Endothelial cell of umbilical vein (primary cell): ENCODE results near the gene MFSD1. TPM values are rescaled to one million over a fixed set of nuclear protein-coding genes. Genes with fewer than 3 reads are reported as not detected.

Source experiments
- BruUV-seq: library from RNA; stranded (reverse); fragments of 400-500 nt; replicated peaks from 2 replicates; lab custom pipeline; 2021; lab: Mats Ljungman, UMichigan
- CTCF ChIA-PET: fragments of 300-600, 350-600 bp; sonication (Branson Sonifier 250); formaldehyde crosslinking; loops from one replicate; lab custom pipeline; 2021; ENCODE audit warnings: antibody characterized with exemption, inconsistent platforms; lab: Charles Lee
- POLR2A ChIA-PET: fragments of 300-600, 350-600 bp; sonication (Branson Sonifier 250); formaldehyde crosslinking; loops from one replicate; lab custom pipeline; 2021; ENCODE audit warnings: antibody characterized with exemption, inconsistent platforms; lab: Charles Lee
- DNase-seq: peaks from one replicate; pipeline ENCODE4 v3.0.0-alpha.2; 2011; ENCODE audit warnings: low read depth, low spot score
- FAIRE-seq: peaks from 2 replicates; lab custom pipeline; 2011; peaks lifted over from hg19 to GRCh38; lab: Jason Lieb, UNC
- H2AFZ ChIP-seq: 2 replicates; pipeline ENCODE4 v1.6.0; 2012; ENCODE audit warnings: low read depth, low read length, control low read depth, inconsistent platforms
- H3K27ac ChIP-seq: 2 replicates; pipeline ENCODE4 v1.5.1; 2011; ENCODE audit warnings: low read depth, mild to moderate bottlenecking, control low read depth, low read length, moderate library complexity; ENCODE audit not compliant: insufficient read depth
- H3K27me3 ChIP-seq, 2 experiments: 2 replicates each; pipeline versions ENCODE4 v1.6.0 to v1.6.1; 2011; ENCODE audit warnings: low read length in 2 of 2, mixed read lengths in 1 of 2; ENCODE audit not compliant: control insufficient read depth in 2 of 2, insufficient read depth in 2 of 2
- H3K36me3 ChIP-seq, 2 experiments: 2 replicates in 1 of 2; 3 replicates in 1 of 2; pipeline ENCODE4 v1.5.1; 2011; ENCODE audit warnings: low read length in 2 of 2, mild to moderate bottlenecking in 1 of 2, moderate library complexity in 1 of 2; ENCODE audit not compliant: control insufficient read depth in 2 of 2, insufficient read depth in 2 of 2; ENCODE audit errors: extremely low read depth in 1 of 2
- H3K4me1 ChIP-seq: 3 replicates; pipeline ENCODE4 v1.5.1; 2011; ENCODE audit warnings: mild to moderate bottlenecking, low read length; ENCODE audit not compliant: control insufficient read depth, insufficient read depth; ENCODE audit errors: extremely low read depth
- H3K4me2 ChIP-seq: 2 replicates; pipeline ENCODE4 v1.6.1; 2011; ENCODE audit warnings: low read length, control low read depth, mixed read lengths; ENCODE audit not compliant: insufficient read depth
- H3K4me3 ChIP-seq, 3 experiments: fragments of 200-600 bp in 1 of 3; sonication (generic), shearing (Covaris generic) in 1 of 3; replicated peaks in 1 of 3; 2 replicates each; pipeline ENCODE4 v1.5.1; 2011 to 2016; ENCODE audit warnings: control low read depth in 3 of 3, low read length in 3 of 3, mild to moderate bottlenecking in 2 of 3, inconsistent platforms in 1 of 3, low read depth in 1 of 3, moderate library complexity in 1 of 3; ENCODE audit not compliant: insufficient read depth in 1 of 3
- H3K79me2 ChIP-seq: 2 replicates; pipeline ENCODE4 v1.6.0; 2012; ENCODE audit warnings: low read length, inconsistent platforms; ENCODE audit not compliant: control insufficient read depth, insufficient read depth
- H3K9ac ChIP-seq: replicated peaks from 2 replicates; pipeline ENCODE3; 2011; ENCODE audit warnings: low read length, control low read depth; ENCODE audit not compliant: insufficient read depth; ENCODE audit errors: extremely low read depth
- H3K9me1 ChIP-seq: replicated peaks from 3 replicates; pipeline ENCODE4 v1.6.0; 2011; ENCODE audit warnings: mild to moderate bottlenecking, low read length; ENCODE audit not compliant: control insufficient read depth, insufficient read depth; ENCODE audit errors: extremely low read depth
- H3K9me3 ChIP-seq: replicated peaks from 2 replicates; pipeline ENCODE4 v1.5.1; 2012; ENCODE audit warnings: low read length, inconsistent platforms; ENCODE audit not compliant: control insufficient read depth, insufficient read depth
- H4K20me1 ChIP-seq: replicated peaks from 2 replicates; pipeline ENCODE3; 2011; ENCODE audit warnings: mild to moderate bottlenecking, low read length; ENCODE audit not compliant: control insufficient read depth, insufficient read depth; ENCODE audit errors: extremely low read depth
- CTCF ChIP-seq, 2 donors: IDR thresholded peaks; 1 replicate in 1 of 2; 2 replicates in 1 of 2; pipeline ENCODE4 v1.5.1; 2011; ENCODE audit warnings: low read length in 2 of 2, mild to moderate bottlenecking in 2 of 2, moderate library complexity in 2 of 2, control low read depth in 1 of 2, inconsistent platforms in 1 of 2, low read depth in 1 of 2; ENCODE audit not compliant: insufficient read depth in 1 of 2; ENCODE audit errors: extremely low read depth in 1 of 2
- EZH2 ChIP-seq: IDR thresholded peaks from 2 replicates; pipeline ENCODE4 v1.6.1; 2012; ENCODE audit warnings: borderline replicate concordance, low read depth, mild to moderate bottlenecking, moderate library complexity, low read length, inconsistent platforms; ENCODE audit not compliant: severe bottlenecking
- FOS ChIP-seq: IDR thresholded peaks from 2 replicates; pipeline ENCODE4 v1.6.1; 2011; ENCODE audit warnings: mild to moderate bottlenecking, low read length, moderate library complexity, borderline replicate concordance; ENCODE audit not compliant: insufficient read depth
- GATA2 ChIP-seq: IDR thresholded peaks from 2 replicates; pipeline ENCODE4 v1.7.0; 2011; ENCODE audit warnings: low read depth, mild to moderate bottlenecking, moderate library complexity, mixed read lengths, low read length; ENCODE audit not compliant: insufficient read length, insufficient read depth
- JUN ChIP-seq: IDR thresholded peaks from 2 replicates; pipeline ENCODE4 v1.6.1; 2011; ENCODE audit warnings: borderline replicate concordance, low read depth; ENCODE audit not compliant: insufficient read length, insufficient read depth
- MAX ChIP-seq: IDR thresholded peaks from 2 replicates; pipeline ENCODE4 v1.6.1; 2011; ENCODE audit not compliant: insufficient read depth, insufficient read length
- MYC ChIP-seq: IDR thresholded peaks from one replicate; pipeline ENCODE4 v1.6.1; 2011; ENCODE audit warnings: mild to moderate bottlenecking, low read depth, low read length
- POLR2A ChIP-seq: IDR thresholded peaks from 2 replicates; pipeline ENCODE4 v1.6.1; 2012; ENCODE audit warnings: low read depth, mild to moderate bottlenecking, control low read depth, low read length
- POLR2AphosphoS5 ChIP-seq: IDR thresholded peaks from 2 replicates; pipeline ENCODE4 v1.6.1; 2012; ENCODE audit warnings: low read depth, mild to moderate bottlenecking, control low read depth, low read length, moderate library complexity; ENCODE audit not compliant: insufficient read depth
- dilution Hi-C: fragments of 300-500 bp; cut with MboI; formaldehyde crosslinking; loops from one replicate; pipeline ENCODE4 v1.15.0; 2019; ENCODE audit warnings: low sequenced_read_pairs; ENCODE audit not compliant: extremely low pct_ligation_motif_present
- intact Hi-C: fragments of 100-400 bp; cut with micrococcal nuclease; formaldehyde crosslinking; loops from one replicate; pipeline ENCODE4 v1.10.0; 2022
- polyA plus RNA-seq, 4 experiments: library from polyadenylated mRNA; depleted of rRNA in 3 of 4; stranded (reverse) in 3 of 4; unstranded in 1 of 4; fragments of >200 nt; gene quantifications; 2 replicates each; pipeline versions ENCODE4 v1.2.1 to v1.2.3, GENCODE V29; 2011 to 2012; ENCODE audit warnings: missing spikeins in 1 of 4
- total RNA-seq: library from RNA; stranded (reverse); gene quantifications from 2 replicates; pipeline ENCODE4 v1.2.3, GENCODE V29; 2021

MFSD1 gene
- total and polyA plus RNA-seq, 2 donors (not counting 3 experiments of a cell fraction or from before 2014, with no cell fraction given): 38.2 to 65.1 TPM

- no peak overlapping the region for H3K27ac ChIP-seq
- peaks cover 3% of the 10 kb centered on the region for H3K9me1 ChIP-seq
- dilution Hi-C loops (no loop called here), intact Hi-C loops (no loop called here)
- peaks cover 7 to 8% of the 10 kb centered on the region in 2 experiments for H3K36me3 ChIP-seq
- no peaks in the 10 kb centered on the region for H4K20me1 ChIP-seq
- TF ChIP-seq JUN: no peak
- no peak for TF ChIP-seq GATA2
- TF ChIP-seq MYC: no peak
- no peak for TF ChIP-seq CTCF (IDR thresholded peaks at IDR 0.05; ENCODE audit: extremely low read depth in 1 of 2, insufficient read depth in 1 of 2, low read depth in 1 of 2, low read length in 2 of 2)
- TF ChIP-seq FOS: no peak
- TF ChIP-seq POLR2AphosphoS5: no peak
- TF ChIP-seq EZH2: no peak
- no peak for TF ChIP-seq POLR2A
- no peak for TF ChIP-seq MAX
- no peaks in the 10 kb centered on the region for H3K27me3 ChIP-seq
- H3K4me3 ChIP-seq: no peak overlapping the region
- no peaks in the 10 kb centered on the region for H3K79me2 ChIP-seq
- ChIA-PET POLR2A (no interaction called here), CTCF (interaction anchor here (1.1 to 1.6 kb wide), 3 partner anchors 10 to 440 kb away, joined by 3 to 5 read pairs (median 3); no protein-coding TSS in a partner anchor)
- BruUV-seq: no TSS peak
- no peaks in the 10 kb centered on the region for H3K9me3 ChIP-seq
- DNase-seq (no peak), FAIRE-seq (no peak)
- H3K4me1 ChIP-seq: no peaks in the 10 kb centered on the region
- no peak overlapping the region for H2AFZ ChIP-seq
- H3K9ac ChIP-seq: no peak overlapping the region
- no peak overlapping the region for H3K4me2 ChIP-seq
Observed at GRCh38 chr3:158819282-158819681, 17.4 kb downstream of the MFSD1 start.
